DOHH2 (cell line): ENCODE results near the gene QKI.

ENCODE experiments used
- CTCF ChIP-seq: fragments of 200-600 bp; sonication (generic); IDR thresholded peaks from one replicate; pipeline ENCODE4 v1.5.1; 2014; ENCODE audit warnings: antibody characterized with exemption, mild to moderate bottlenecking, low read depth, low read length; ENCODE audit not compliant: poor library complexity, severe bottlenecking
- EZH2phosphoT487 ChIP-seq: fragments of 200-600 bp; sonication (generic); IDR thresholded peaks from 2 replicates; pipeline ENCODE4 v1.6.1; 2017; ENCODE audit warnings: borderline replicate concordance, mild to moderate bottlenecking, antibody characterized with exemption, low read length, moderate library complexity, mixed read lengths

- TF ChIP-seq EZH2phosphoT487 (no peak), CTCF (no peak)
Measured at GRCh38 chr6:163596174-163596573, 181.7 kb downstream of the QKI start.
